GM23248 (cell line): ENCODE measurements around the gene ACSF3. TPM values are rescaled to one million over a fixed set of nuclear protein-coding genes. Genes with fewer than 3 reads are reported as not detected.
A peak's percentile ranks its signal among the peaks of the same experiment; 100 is the strongest.
"Not testable (repeated sequence)": the region's sequence is repeated elsewhere in the genome, so short reads cannot be mapped to it uniquely, and the experiment has no call there.

Source experiments
- DNase-seq: peaks from one replicate; pipeline ENCODE4 v3.0.0-alpha.2; 2015
- H2AFZ ChIP-seq: fragments of 200-600 bp; sonication (generic); 2 replicates; pipeline ENCODE4 v1.6.1; 2016; ENCODE audit warnings: antibody characterized with exemption
- H3F3A ChIP-seq: fragments of 200-600 bp; sonication (generic); 2 replicates; pipeline ENCODE4 v1.6.1; 2016; ENCODE audit warnings: mild to moderate bottlenecking, antibody characterized with exemption, mixed run types; ENCODE audit not compliant: insufficient read depth
- H3K27ac ChIP-seq: fragments of 200-600 bp; sonication (generic); 2 replicates; pipeline ENCODE4 v1.5.1; 2016; ENCODE audit warnings: mild to moderate bottlenecking
- H3K27me3 ChIP-seq: fragments of 200-600 bp; sonication (generic); replicated peaks from 2 replicates; pipeline ENCODE4 v1.6.1; 2016; ENCODE audit warnings: mild to moderate bottlenecking; ENCODE audit not compliant: insufficient read depth
- H3K36me3 ChIP-seq: fragments of 200-600 bp; sonication (generic); 2 replicates; pipeline ENCODE4 v1.6.1; 2016; ENCODE audit warnings: low read depth, mild to moderate bottlenecking
- H3K4me1 ChIP-seq: fragments of 200-600 bp; sonication (generic); 2 replicates; pipeline ENCODE4 v1.6.1; 2016; ENCODE audit warnings: mild to moderate bottlenecking; ENCODE audit not compliant: insufficient read depth
- H3K4me2 ChIP-seq: fragments of 200-600 bp; sonication (generic); one replicate; pipeline ENCODE4 v1.6.1; 2016; ENCODE audit warnings: mild to moderate bottlenecking; ENCODE audit not compliant: unreplicated experiment
- H3K4me3 ChIP-seq: fragments of 200-600 bp; sonication (generic); 2 replicates; pipeline ENCODE4 v1.5.1; 2016; ENCODE audit warnings: mild to moderate bottlenecking
- H3K79me2 ChIP-seq: fragments of 200-600 bp; sonication (generic); 2 replicates; pipeline ENCODE4 v1.6.1; 2016; ENCODE audit warnings: mild to moderate bottlenecking; ENCODE audit not compliant: insufficient read depth
- H3K9ac ChIP-seq: fragments of 200-600 bp; sonication (generic); 2 replicates; pipeline ENCODE4 v1.6.1; 2016; ENCODE audit warnings: mild to moderate bottlenecking
- H3K9me2 ChIP-seq: fragments of 200-600 bp; sonication (generic); 2 replicates; pipeline ENCODE4 v1.6.1; 2016; ENCODE audit warnings: mixed run types, mild to moderate bottlenecking, moderate library complexity; ENCODE audit not compliant: insufficient read depth
- H3K9me3 ChIP-seq: fragments of 200-600 bp; sonication (generic); one replicate; pipeline ENCODE4 v1.6.1; 2017; ENCODE audit warnings: low read depth
- H4K20me1 ChIP-seq: fragments of 200-600 bp; sonication (generic); 2 replicates; pipeline ENCODE4 v1.6.0; 2016; ENCODE audit not compliant: insufficient read depth
- EZH2 ChIP-seq: fragments of 200-600 bp; sonication (generic); IDR thresholded peaks from 2 replicates; pipeline ENCODE4 v1.6.1; 2018; ENCODE audit warnings: antibody characterized with exemption, mild to moderate bottlenecking; ENCODE audit not compliant: insufficient read depth, poor library complexity, severe bottlenecking
- EZH2phosphoT487 ChIP-seq: fragments of 200-600 bp; sonication (generic); IDR thresholded peaks from 2 replicates; pipeline ENCODE4 v1.6.1; 2018; ENCODE audit warnings: antibody characterized with exemption, moderate library complexity, mild to moderate bottlenecking, low read depth; ENCODE audit not compliant: insufficient read depth
- WGBS, 2 experiments: methylation state at CpG; one replicate each; pipeline ENCODE4 v1.1.6; 2015 to 2017; ENCODE audit warnings: low lambda C conversion rate in 2 of 2, low coverage in 1 of 2; ENCODE audit errors: missing lambda C conversion rate in 2 of 2; 5-methylcytosine and 5-hydroxymethylcytosine counted together
- in situ Hi-C: fragments of 300-500 bp; cut with MboI; formaldehyde crosslinking; loops from 2 replicates; pipeline ENCODE4 v1.15.0; 2020
- polyA plus RNA-seq: library from polyadenylated mRNA; unstranded; fragments of >200 nt; fragmentation: Nextera tagmentation; extraction: Ambion mirVana; gene quantifications from 2 replicates; pipeline ENCODE4 v1.2.1, GENCODE V29; 2016
- total RNA-seq: library from RNA; depleted of rRNA; stranded (reverse); fragments of >200 nt; shearing (Covaris generic); gene quantifications from 2 replicates; pipeline ENCODE4 v1.2.3, GENCODE V29; 2014

ACSF3 gene
- total and polyA plus RNA-seq, 2 experiments from 2014 or later, result 15.9 to 17.1 TPM

GRCh38 chr16:89070590-89070989 is 23.1 kb upstream of the ACSF3 start:
- Histone ChIP-seq H3F3A (peaks cover 9% of the 10 kb centered on the region), H3K4me1 (no peaks in the 10 kb centered on the region), H3K79me2 (no peaks in the 10 kb centered on the region), H3K4me3 (no peak overlapping the region), H3K27me3 (peaks cover 19% of the 10 kb centered on the region), H3K9ac (no peak overlapping the region), H3K36me3 (no peaks in the 10 kb centered on the region), H4K20me1 (no peaks in the 10 kb centered on the region), H2AFZ (no peak overlapping the region), H3K9me2 (no peaks in the 10 kb centered on the region), H3K4me2 (no peak overlapping the region), H3K27ac (no peak overlapping the region), H3K9me3 (no peaks in the 10 kb centered on the region)
- in situ Hi-C loops, result no loop called here
- WGBS, 2 experiments, result 80 to 90% methylated on average over 4 to 24 of the region's 24 CpGs
- DNase-seq, result no peak
- TF ChIP-seq EZH2, result no peak
- TF ChIP-seq EZH2phosphoT487, result no peak

GRCh38 chr16:89071686-89072547 is 21.7 kb upstream of the ACSF3 start:
- Histone ChIP-seq H3K79me2 (no peaks in the 10 kb centered on the region), H3K9me2 (no peaks in the 10 kb centered on the region), H3K4me3 (no peak overlapping the region), H4K20me1 (no peaks in the 10 kb centered on the region), H3K27ac (no peak overlapping the region), H3K4me1 (no peaks in the 10 kb centered on the region), H3F3A (peaks cover 9% of the 10 kb centered on the region), H3K9me3 (no peaks in the 10 kb centered on the region), H3K9ac (no peak overlapping the region), H2AFZ (no peak overlapping the region), H3K36me3 (no peaks in the 10 kb centered on the region), H3K4me2 (no peak overlapping the region), H3K27me3 (peaks cover 19% of the 10 kb centered on the region)
- 28% methylated on average over 29 to 30 of the region's 30 CpGs for WGBS, 2 experiments
- no peak for TF ChIP-seq EZH2
- no peak for TF ChIP-seq EZH2phosphoT487
- in situ Hi-C loops, result no loop called here
- peak; percentile 53 for DNase-seq

- WGBS, 2 experiments, result 34 to 36% methylated on average over 22 of the region's 22 CpGs
- H3K27ac ChIP-seq, result no peak overlapping the region
- no peaks in the 10 kb centered on the region for H3K4me1 ChIP-seq
- H3K9ac ChIP-seq, result no peak overlapping the region
- DNase-seq, result no peak
- peaks cover 16% of the 10 kb centered on the region for H3K27me3 ChIP-seq
- no peaks in the 10 kb centered on the region for H3K9me3 ChIP-seq
- no peaks in the 10 kb centered on the region for H4K20me1 ChIP-seq
- peaks cover 9% of the 10 kb centered on the region for H3F3A ChIP-seq
- no peak overlapping the region for H2AFZ ChIP-seq
- H3K9me2 ChIP-seq, result no peaks in the 10 kb centered on the region
- no peaks in the 10 kb centered on the region for H3K36me3 ChIP-seq
- TF ChIP-seq EZH2phosphoT487, result no peak
- TF ChIP-seq EZH2, result no peak
- no peak overlapping the region for H3K4me3 ChIP-seq
- in situ Hi-C loops, result no loop called here
- no peak overlapping the region for H3K4me2 ChIP-seq
- no peaks in the 10 kb centered on the region for H3K79me2 ChIP-seq
These were observed 21.0 kb upstream of the ACSF3 start for GRCh38 chr16:89072548-89073130.

GRCh38 chr16:89073346-89074071 is 20.1 kb upstream of the ACSF3 start:
- in situ Hi-C loops, result no loop called here
- H3K4me1 ChIP-seq, result no peaks in the 10 kb centered on the region
- TF ChIP-seq EZH2phosphoT487, result no peak
- no peak for TF ChIP-seq EZH2
- H3F3A ChIP-seq, result peaks cover 9% of the 10 kb centered on the region
- H3K79me2 ChIP-seq, result no peaks in the 10 kb centered on the region
- H3K27ac ChIP-seq, result no peak overlapping the region
- H3K36me3 ChIP-seq, result no peaks in the 10 kb centered on the region
- no peaks in the 10 kb centered on the region for H3K9me2 ChIP-seq
- H3K9ac ChIP-seq, result no peak overlapping the region
- no peaks in the 10 kb centered on the region for H4K20me1 ChIP-seq
- H3K4me3 ChIP-seq, result no peak overlapping the region
- WGBS, 2 experiments, result 22 to 24% methylated on average over 34 of the region's 34 CpGs
- peaks cover 9% of the 10 kb centered on the region for H3K27me3 ChIP-seq
- no peaks in the 10 kb centered on the region for H3K9me3 ChIP-seq
- DNase-seq, result peak; percentile 14
- no peak overlapping the region for H2AFZ ChIP-seq
- H3K4me2 ChIP-seq, result no peak overlapping the region

GRCh38 chr16:89074072-89074674 is 19.5 kb upstream of the ACSF3 start:
- H3K9ac ChIP-seq, H3K79me2 ChIP-seq, DNase-seq, H3K9me2 ChIP-seq, H3K27me3 ChIP-seq, in situ Hi-C loops, H2AFZ ChIP-seq, H3K36me3 ChIP-seq, H3K4me1 ChIP-seq, H4K20me1 ChIP-seq, H3K4me3 ChIP-seq, H3K9me3 ChIP-seq, H3F3A ChIP-seq, H3K27ac ChIP-seq, H3K4me2 ChIP-seq: not testable (repeated sequence)
- WGBS, 2 experiments, result 80 to 89% methylated on average over 25 to 35 of the region's 35 CpGs
